Upper lobe of left lung (tissue), 4 donors: Measurements from ENCODE around the gene TLE2.

Source experiments
- EP300 ChIP-seq, 4 donors: sonication (generic); formaldehyde crosslinking; IDR thresholded peaks; one replicate each; pipeline ENCODE4 v1.5.1; 2017; ENCODE audit warnings: antibody characterized with exemption in 4 of 4, control low read depth in 2 of 4
- POLR2A ChIP-seq, 4 donors: fragments of 450-650 bp; IDR thresholded peaks; one replicate each; pipeline ENCODE4 v1.5.1; 2016 to 2017; ENCODE audit warnings: antibody characterized with exemption in 4 of 4, mild to moderate bottlenecking in 2 of 4
- POLR2AphosphoS5 ChIP-seq, 2 donors: sonication (generic); formaldehyde crosslinking; IDR thresholded peaks; one replicate each; pipeline ENCODE4 v1.5.1; 2017; ENCODE audit warnings: antibody characterized with exemption in 2 of 2
- TF ChIP-seq, protein P1 (sequence below), 6 experiments: fragments of 450-650 bp in 4 of 6; fragments of 200-600 bp in 2 of 6; sonication (generic) in 2 of 6; IDR thresholded peaks; one replicate each; pipeline ENCODE4 v1.5.1; 2016 to 2019; ENCODE audit warnings: antibody characterized with exemption in 6 of 6

DNA sequence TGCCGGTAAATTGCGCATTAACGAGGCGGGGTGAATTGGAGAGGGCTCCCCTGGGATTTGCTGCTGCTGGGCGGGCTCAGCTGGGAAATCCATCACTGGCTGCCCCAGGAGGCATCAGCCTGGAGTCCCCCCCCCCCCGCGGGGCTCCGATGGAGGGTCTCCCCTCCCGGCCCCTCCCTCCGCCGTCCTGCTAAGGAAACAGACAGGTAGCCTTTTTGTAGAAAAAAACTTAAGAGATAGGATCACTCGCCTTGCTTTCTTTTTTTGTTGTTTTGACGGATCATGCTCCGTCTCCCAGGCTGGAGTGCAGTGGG, 44.9 kb downstream of the TLE2 start:
- TF ChIP-seq, protein P1, sequence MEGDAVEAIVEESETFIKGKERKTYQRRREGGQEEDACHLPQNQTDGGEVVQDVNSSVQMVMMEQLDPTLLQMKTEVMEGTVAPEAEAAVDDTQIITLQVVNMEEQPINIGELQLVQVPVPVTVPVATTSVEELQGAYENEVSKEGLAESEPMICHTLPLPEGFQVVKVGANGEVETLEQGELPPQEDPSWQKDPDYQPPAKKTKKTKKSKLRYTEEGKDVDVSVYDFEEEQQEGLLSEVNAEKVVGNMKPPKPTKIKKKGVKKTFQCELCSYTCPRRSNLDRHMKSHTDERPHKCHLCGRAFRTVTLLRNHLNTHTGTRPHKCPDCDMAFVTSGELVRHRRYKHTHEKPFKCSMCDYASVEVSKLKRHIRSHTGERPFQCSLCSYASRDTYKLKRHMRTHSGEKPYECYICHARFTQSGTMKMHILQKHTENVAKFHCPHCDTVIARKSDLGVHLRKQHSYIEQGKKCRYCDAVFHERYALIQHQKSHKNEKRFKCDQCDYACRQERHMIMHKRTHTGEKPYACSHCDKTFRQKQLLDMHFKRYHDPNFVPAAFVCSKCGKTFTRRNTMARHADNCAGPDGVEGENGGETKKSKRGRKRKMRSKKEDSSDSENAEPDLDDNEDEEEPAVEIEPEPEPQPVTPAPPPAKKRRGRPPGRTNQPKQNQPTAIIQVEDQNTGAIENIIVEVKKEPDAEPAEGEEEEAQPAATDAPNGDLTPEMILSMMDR (IDR thresholded peaks at IDR 0.05) = no peak
- TF ChIP-seq POLR2A (IDR thresholded peaks at IDR 0.05) (no peak), EP300 (IDR thresholded peaks at IDR 0.05) (no peak), POLR2AphosphoS5 (IDR thresholded peaks at IDR 0.05) (no peak)
